ENCODE measurements around the gene ZNF486.
A peak's percentile ranks its signal among the peaks of the same experiment; 100 is the strongest.
"Not testable (repeated sequence)": the region's sequence is repeated elsewhere in the genome, so short reads cannot be mapped to it uniquely, and the experiment has no call there.

Gene ZNF486

DNA sequence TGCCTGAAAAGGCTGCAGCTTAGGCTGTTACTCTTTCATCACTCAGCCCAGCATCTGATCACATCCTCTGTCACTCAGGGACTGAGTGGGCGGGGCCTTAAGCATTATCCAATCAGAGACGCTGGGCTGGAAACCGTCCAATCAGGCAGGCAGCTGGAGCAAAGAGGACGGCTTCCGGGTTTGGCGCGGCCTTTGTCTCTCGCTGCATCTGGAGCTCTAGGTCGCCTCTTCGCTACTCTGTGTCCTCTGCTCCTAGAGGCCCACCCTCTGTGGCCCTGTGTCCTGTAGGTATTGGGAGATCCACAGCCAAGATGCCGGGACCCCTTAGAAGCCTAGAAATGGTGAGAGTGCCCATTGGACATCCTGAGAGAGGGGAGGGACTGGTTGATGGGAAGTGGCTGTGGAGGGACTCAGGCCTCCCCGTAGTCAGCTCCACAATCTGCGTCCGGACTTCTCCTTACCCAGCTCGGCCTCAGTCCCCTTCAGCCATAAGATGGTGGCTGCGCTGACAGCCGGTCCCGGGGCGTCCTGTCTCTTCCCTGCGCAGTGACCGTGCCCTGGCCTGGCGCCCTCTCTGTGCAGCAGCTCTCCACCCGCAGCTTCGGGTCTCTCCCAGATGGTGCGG, at the start of gene ZNF486:
ZNF486 (plus strand) TSS at position 195 of the 625 bp plus-strand sequence; CDS start at position 312, 117 bp downstream.
- TF ChIP-seq POLR2A (IDR thresholded peaks at IDR 0.05; ENCODE audit: low read length), result no peak
- no peak for TF ChIP-seq GATA1 (IDR thresholded peaks at IDR 0.05; ENCODE audit: low read depth, low read length)
- DNase-seq, result peak; percentile 86 to 88

DNA sequence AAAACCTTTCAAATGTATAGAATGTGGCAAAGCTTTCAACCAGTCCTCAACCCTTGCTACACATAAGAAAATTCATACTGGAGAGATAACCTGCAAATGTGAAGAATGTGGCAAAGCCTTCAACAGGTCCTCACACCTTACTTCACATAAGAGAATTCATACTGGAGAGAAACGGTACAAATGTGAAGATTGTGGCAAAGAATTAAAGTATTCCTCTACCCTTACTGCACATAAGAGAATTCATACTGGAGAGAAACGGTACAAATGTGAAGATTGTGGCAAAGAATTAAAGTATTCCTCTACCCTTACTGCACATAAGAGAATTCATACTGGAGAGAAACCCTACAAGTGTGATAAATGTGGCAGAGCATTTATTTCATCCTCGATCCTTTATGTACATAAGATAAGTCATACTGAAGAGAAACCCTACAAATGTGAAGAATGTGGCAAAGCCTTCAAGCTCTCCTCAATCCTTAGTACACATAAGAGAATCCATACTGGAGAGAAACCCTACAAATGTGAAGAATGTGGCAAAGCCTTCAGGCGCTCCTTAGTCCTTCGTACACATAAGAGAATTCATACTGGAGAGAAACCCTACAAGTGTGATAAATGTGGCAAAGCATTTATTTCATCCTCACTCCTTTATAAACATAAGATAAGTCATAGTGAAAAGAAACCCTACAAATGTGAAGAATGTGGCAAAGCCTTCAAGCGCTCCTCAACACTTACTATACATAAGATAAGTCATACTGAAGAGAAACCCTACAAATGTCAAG, 48.8 kb upstream of the ZNF486 start:
- not testable (repeated sequence) for DNase-seq

DNA sequence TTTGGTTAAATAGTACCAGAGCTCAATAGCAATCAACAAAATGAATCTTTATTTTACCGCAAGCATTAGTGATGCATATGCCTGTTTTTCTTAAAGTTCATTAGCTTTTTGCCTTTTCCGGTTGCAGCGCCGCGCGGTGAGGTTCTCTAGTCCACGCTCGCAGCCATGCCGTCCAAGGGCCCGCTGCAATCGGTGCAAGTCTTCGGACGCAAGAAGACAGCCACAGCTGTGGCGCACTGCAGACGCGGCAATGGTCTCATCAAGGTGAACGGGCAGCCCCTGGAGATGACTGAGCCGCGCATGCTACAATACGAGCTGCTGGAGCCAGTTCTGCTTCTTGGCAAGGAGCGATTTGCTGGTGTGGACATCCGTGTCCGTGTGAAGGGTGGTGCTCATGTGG, 42.1 kb upstream of the ZNF486 start:
- TF ChIP-seq POLR2A (IDR thresholded peaks at IDR 0.05; ENCODE audit: low read length) (no peak), GATA1 (IDR thresholded peaks at IDR 0.05; ENCODE audit: low read depth, low read length) (no peak)
- DNase-seq, result no peak

DNA sequence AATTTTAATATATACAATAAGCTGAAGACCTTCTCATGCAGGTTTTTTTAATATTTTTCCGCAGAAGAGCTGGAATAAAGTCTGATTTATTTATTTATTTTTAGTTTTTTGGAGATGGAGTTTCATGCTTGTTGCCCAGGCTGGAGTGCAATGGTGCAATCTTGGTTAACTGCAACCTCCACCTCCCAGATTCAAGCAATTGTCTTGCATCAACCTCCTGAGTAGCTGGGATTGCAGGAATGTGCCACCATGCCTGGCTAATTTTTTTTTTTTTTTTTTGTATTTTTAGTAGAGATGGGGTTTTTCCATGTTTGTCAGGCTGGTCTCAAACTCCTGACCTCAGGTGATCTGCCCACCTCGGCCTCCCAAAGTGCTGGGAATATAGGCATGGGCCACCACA, 34.1 kb upstream of the ZNF486 start:
- not testable (repeated sequence) for DNase-seq

DNA sequence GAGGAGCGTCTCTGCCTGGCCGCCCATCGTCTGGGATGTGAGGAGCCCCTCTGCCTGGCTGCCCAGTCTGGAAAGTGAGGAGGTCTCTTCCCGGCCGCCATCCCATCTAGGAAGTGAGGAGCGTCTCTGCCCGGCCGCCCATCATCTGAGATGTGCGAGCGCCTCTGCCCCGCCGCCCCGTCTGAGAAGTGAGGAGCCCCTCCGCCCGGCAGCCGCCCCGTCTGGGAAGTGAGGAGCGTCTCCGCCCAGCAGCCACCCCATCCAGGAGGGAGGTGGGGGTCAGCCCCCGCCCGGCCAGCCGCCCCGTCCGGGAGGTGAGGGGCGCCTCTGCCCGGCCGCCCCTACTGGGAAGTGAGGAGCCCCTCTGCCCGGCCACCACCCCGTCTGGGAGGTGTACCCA, 29.3 kb upstream of the ZNF486 start:
- DNase-seq, result not testable (repeated sequence)

DNA sequence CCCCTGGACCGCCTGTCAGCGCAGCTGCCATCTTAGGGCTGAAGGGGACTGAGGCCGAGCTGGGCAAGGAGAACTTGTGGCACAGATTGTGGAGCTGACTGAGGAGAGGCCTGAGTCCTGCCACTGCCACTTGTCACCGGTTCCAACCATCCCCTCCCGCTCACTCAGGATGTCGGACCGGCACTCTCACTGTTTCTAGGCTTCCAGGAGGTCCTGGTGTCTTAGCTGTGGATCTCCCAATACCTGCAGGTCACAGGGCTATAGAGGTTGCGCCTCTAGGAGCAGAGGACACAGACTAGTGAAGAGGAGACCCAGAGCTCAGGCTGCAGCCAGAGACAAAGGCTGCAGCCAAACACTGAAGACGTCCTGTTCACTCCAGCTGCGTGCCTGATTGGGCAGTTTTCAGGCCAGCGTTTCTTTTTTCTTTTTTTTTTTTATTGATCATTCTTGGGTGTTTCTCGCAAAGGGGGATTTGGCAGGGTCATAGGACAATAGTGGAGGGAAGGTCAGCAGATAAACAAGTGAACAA, 15.3 kb upstream of the ZNF486 start:
- no peak for TF ChIP-seq GATA1 (IDR thresholded peaks at IDR 0.05; ENCODE audit: low read depth, low read length)
- TF ChIP-seq POLR2A (IDR thresholded peaks at IDR 0.05; ENCODE audit: low read length), result no peak
- DNase-seq, result no peak

DNA sequence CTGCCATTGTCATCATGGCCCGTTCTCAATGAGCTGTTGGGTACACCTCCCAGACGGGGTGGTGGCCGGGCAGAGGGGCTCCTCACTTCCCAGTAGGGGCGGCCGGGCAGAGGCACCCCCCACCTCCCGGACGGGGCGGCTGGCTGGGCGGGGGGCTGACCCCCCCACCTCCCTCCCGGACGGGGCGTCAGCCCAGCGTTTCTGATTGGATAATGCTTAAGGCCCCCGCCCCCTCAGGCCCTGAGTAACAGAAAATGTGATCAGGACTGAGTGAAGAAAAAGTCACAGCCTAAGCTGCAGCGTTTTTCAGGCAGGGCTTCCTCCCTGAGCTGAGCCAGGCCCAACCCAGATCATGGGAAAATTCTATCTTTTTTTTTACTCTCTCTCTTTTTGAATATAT, 14.5 kb upstream of the ZNF486 start:
- not testable (repeated sequence) for DNase-seq

DNA sequence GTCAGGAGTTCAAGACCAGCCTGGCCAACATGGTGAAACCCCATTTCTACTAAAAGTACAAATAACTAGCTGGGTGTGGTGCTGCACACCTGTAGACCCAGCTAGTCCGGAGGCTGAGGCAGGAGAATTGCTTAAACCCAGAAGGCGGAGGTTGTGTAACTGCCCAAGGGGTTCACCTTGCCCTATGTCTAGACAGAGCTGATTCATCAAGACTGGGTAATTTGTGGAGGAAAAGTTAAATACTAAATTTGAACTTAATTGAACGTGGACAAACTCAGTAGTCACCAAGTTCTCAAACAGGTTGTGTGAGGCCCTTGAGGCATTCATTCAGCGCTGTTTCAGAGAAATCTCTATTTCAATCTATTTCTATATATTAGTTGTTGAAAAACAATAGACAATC, 13.7 kb upstream of the ZNF486 start:
- TF ChIP-seq GATA1 (IDR thresholded peaks at IDR 0.05; ENCODE audit: low read depth, low read length) (no peak), POLR2A (IDR thresholded peaks at IDR 0.05; ENCODE audit: low read length) (no peak)
- no peak for DNase-seq

DNA sequence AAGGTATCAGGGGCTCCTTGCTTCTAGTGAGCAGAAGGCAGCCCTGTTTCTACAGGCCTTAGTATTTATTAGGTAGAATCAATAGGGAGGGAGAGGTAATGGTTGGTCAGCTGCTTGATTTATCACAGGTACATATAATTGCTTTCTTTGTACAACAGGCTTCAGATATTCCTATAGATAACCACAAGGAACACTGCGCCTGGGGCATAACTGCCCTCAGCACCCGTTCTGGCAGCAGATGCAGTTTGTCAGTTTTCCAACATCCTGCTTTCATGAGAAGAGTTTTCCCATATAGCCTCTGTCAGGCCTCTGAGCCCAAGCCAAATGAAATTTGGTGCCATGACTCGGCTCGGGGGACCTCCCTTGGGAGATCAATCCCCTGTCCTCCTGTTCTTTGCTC, 12.4 kb upstream of the ZNF486 start:
- no peak for DNase-seq

DNA sequence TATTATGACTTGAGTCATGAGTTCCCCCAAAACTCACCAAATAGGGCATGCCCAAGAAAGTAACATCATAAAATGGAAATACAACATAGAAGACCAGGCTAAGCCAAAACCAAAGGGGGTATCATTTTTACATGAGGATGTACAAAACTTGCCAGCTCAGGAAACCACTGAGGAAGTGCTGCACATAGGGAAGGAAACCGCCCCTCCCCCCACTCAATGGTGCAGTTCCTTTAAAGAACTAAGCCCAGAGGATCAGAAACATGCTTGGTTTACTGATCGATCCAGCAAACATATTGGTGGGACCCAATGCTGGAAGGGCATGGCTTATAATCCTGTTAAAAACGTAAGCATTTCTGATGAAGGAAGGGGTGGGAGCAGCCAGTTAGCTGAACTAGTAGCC, 4.2 kb upstream of the ZNF486 start:
- TF ChIP-seq POLR2A (IDR thresholded peaks at IDR 0.05; ENCODE audit: low read length), result no peak
- no peak for TF ChIP-seq GATA1 (IDR thresholded peaks at IDR 0.05; ENCODE audit: low read depth, low read length)
- DNase-seq, result no peak

More for the DNA sequence above, 12.4 kb upstream of the ZNF486 start:
- TF ChIP-seq GATA1 (IDR thresholded peaks at IDR 0.05; ENCODE audit: low read depth, low read length) (no peak), POLR2A (IDR thresholded peaks at IDR 0.05; ENCODE audit: low read length) (no peak)

DNA sequence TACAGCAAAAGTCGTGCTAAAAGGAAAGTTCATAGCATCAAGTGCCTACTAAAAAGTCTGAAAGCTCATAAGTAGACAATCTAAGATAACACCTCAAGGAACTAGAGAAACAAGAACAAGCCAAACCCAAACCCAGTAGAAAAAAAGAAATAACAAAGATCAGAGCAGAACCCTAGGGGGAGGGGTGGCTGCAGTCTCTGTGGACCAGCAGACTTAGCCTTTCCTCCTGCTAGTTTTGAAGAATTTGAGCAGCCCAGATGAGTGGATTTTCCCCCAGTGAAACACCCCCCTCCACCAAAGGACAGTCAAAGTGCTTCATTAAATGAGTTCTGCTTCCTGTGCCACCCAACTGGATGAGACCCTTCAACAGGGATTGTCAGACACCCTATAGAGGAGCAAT, 2.6 kb upstream of the ZNF486 start:
- no peak for DNase-seq
- TF ChIP-seq POLR2A (IDR thresholded peaks at IDR 0.05; ENCODE audit: low read length) (no peak), GATA1 (IDR thresholded peaks at IDR 0.05; ENCODE audit: low read depth, low read length) (no peak)

DNA sequence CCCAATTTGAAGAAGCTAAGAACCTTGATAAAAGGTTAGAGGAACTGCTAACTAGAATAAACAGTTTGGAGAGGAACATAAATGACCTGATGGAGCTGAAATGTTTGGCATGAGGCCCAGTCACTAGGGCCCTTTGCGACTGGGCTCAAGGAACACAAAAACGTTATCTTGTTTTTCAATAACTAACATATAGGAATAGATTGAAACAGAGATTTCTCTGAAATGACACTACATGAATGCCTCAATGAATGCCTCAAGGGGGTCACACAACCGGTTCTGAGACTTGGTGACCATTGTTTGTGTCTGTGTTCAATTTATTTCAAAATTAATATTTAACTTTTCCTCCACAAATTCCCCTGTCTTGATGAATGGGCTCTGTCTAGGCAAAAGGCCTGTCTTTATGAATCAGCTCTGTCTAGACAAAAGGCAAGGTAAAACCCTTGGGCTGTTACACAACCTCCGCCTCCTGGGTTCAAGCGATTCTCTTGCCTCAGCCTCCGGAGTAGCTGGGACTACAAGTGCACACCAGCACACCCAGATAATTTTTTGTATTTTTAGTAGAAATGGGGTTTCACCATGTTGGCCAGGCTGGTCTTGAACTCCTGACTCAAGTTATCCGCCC, 932 bp upstream of the ZNF486 start:
- no peak for DNase-seq
- TF ChIP-seq GATA1 (IDR thresholded peaks at IDR 0.05; ENCODE audit: low read depth, low read length), result no peak
- no peak for TF ChIP-seq POLR2A (IDR thresholded peaks at IDR 0.05; ENCODE audit: low read length)

DNA sequence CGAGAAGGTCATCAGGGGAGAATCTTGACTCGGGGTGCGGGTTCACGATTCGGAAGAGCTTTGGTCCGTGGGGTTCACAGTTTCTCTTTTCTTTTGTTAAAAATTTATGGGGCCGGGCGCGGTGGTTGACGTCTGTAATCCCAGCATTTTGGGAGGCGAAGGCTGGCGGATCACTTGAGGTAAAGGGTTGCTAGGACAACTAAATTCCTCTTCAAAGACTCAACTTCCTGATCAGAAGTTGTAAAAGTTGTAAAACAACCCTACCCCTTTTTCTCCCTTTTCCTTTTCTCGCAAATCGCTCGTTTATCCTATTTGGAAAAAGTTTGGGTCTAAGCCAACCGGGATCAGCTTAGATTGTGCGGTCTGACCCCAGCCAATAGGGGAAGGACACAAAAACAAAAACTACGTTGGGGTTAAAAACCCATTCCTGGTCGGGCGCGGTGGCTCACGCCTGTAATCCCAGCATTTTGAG, 673 bp downstream of the ZNF486 start:
- TF ChIP-seq GATA1 (IDR thresholded peaks at IDR 0.05; ENCODE audit: low read depth, low read length), result no peak
- TF ChIP-seq POLR2A (IDR thresholded peaks at IDR 0.05; ENCODE audit: low read length), result no peak
- DNase-seq, result no peak

DNA sequence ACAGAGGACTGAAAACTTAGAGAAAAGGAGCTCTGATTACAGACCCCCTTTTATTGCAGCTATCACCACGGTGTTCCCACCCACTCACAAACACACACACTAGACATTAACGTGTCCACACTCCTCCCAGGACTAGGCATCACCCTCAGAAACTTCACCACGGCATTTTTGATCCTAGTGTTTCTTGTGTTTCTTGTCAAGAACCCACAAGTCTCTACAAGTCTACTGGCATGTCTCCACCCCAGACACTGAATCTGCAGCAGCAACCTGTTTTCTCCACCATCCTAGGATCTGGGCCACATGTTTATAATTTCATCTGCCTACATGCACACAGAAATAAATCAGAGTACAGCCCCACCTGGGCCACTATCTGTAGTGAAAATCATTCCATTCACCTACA, 4.3 kb downstream of the ZNF486 start:
- TF ChIP-seq GATA1 (IDR thresholded peaks at IDR 0.05; ENCODE audit: low read depth, low read length) (no peak), POLR2A (IDR thresholded peaks at IDR 0.05; ENCODE audit: low read length) (no peak)
- DNase-seq, result no peak

DNA sequence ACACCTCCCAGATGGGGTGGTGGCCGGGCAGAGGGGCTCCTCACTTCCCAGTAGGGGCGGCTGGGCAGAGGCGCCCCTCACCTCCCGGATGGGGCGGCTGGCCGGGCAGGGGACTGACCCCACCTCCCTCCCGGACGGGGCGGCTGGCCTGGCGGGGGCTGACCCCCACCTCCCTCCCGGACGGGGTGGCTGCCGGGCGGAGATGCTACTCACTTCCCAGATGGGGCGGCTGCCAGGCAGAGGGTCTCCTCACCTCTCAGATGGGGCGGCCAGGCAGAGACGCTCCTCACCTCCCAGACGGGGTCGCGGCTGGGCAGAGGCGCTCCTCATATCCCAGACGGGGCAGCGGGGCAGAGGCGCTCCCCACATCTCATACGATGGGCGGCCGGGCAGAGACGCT, 8.8 kb downstream of the ZNF486 start:
- not testable (repeated sequence) for DNase-seq

DNA sequence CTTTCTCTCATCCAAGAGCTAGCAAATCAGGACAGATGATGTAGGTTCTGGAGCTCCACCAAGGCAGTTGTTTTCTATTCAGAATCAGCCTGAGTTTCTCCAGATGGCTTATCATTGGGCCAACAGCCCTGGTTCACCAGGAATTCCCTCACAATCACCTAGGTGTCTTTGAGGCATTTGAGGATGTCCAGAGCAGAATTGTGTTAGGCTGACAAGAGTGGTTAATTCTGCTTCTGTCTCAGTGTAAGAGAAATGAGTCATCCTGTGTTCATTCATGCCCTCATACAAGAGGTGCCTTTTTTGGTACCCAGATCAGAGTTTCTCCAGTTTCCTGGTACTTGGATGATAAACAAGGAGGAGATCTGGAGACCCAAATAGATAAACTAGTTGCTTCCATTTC, 12.9 kb downstream of the ZNF486 start:
- DNase-seq, result not testable (repeated sequence)

Measured in erythroblast (primary cell).